ENCODE results near the gene ERI2. TPM values are rescaled to one million over a fixed set of nuclear protein-coding genes. Genes with fewer than 3 reads are reported as not detected.

Gene ERI2
- total and polyA plus RNA-seq, 2 of the 13 experiments (the other 11 are each of a cell fraction or from before 2014, with no cell fraction given) = 17.4 to 41.3 TPM

DNA sequence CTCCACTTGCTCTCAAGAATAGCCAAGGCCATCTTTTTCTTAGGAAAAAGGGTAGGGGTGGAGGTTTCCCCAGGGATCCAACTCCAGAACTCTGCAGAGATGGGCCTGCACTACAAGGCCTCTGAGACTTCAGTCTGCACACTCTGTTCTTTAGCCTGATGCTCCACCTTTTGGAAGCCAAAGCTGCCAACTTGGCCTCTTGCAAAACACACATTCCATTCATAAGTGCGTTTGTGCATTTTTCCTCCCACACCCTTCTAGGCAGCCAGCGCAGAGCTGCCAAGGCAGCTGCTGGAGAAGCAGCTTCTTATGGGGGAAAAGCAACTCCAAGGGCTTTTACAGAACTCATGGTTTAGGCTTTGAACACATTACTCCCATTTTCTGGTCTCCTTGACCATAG lies 45.3 kb upstream of the ERI2 start (continued):
- TF ChIP-seq THRA (CRISPR knock-in tag; IDR thresholded peaks at IDR 0.05; ENCODE audit: borderline replicate concordance) = no peak
- peak; percentile 36 for TF ChIP-seq STAG1 (CRISPR knock-in tag; IDR thresholded peaks at IDR 0.05)
- TF ChIP-seq PRMT3 (CRISPR knock-in tag; IDR thresholded peaks at IDR 0.05; ENCODE audit: borderline replicate concordance, low read depth) = no peak
- TF ChIP-seq E2F5 (CRISPR knock-in tag; conservative IDR thresholded peaks at IDR 0.05) = no peak
- no peak for TF ChIP-seq MAFK (conservative IDR thresholded peaks at IDR 0.05 in 1 of 2, IDR thresholded peaks at IDR 0.05 in 1 of 2; ENCODE audit: low read length in 2 of 2)
- TF ChIP-seq MED1 (CRISPR knock-in tag; IDR thresholded peaks at IDR 0.05) = 0 out of 2 replicates have a peak, but pooled peaks have one; percentile 22
- no peak for TF ChIP-seq ZNF3 (CRISPR knock-in tag; IDR thresholded peaks at IDR 0.05)
- TF ChIP-seq MTA3 (CRISPR knock-in tag; IDR thresholded peaks at IDR 0.05) = no peak
- TF ChIP-seq NBN (conservative IDR thresholded peaks at IDR 0.05) = no peak
- TF ChIP-seq RBM22 (optimal IDR thresholded peaks at IDR 0.05; ENCODE audit: low read length) = peak; percentile 64
- TF ChIP-seq ZNF564 (CRISPR knock-in tag; IDR thresholded peaks at IDR 0.05) = no peak
- no peak for TF ChIP-seq ATF7 (IDR thresholded peaks at IDR 0.05)
- no peak for TF ChIP-seq ATF7 (CRISPR knock-in tag; IDR thresholded peaks at IDR 0.05)
- no peak for TF ChIP-seq ZNF337 (CRISPR knock-in tag; IDR thresholded peaks at IDR 0.05; ENCODE audit: borderline replicate concordance, low read depth)
- no peak for TF ChIP-seq ZNF781 (CRISPR knock-in tag; IDR thresholded peaks at IDR 0.05; ENCODE audit: borderline replicate concordance, not compliant biosample characterization)
- TF ChIP-seq SMYD3 (CRISPR knock-in tag; IDR thresholded peaks at IDR 0.05) = no peak
- no peak for TF ChIP-seq YEATS4 (CRISPR knock-in tag; IDR thresholded peaks at IDR 0.05; ENCODE audit: borderline replicate concordance)
- 0 out of 2 replicates have a peak, but pooled peaks have one; percentile 8 for TF ChIP-seq FOXA3 (CRISPR knock-in tag; IDR thresholded peaks at IDR 0.05)
- no peak for TF ChIP-seq TRIM22 (IDR thresholded peaks at IDR 0.05)
- TF ChIP-seq PCBP2 (optimal IDR thresholded peaks at IDR 0.05; ENCODE audit: low read depth, low read length, poor library complexity, severe bottlenecking) = no peak
- TF ChIP-seq SALL1 (CRISPR knock-in tag; IDR thresholded peaks at IDR 0.05) = peak; percentile 49
- no peak for TF ChIP-seq KLF9 (CRISPR knock-in tag; IDR thresholded peaks at IDR 0.05; ENCODE audit: low read depth)
- TF ChIP-seq ZNF547 (CRISPR knock-in tag; IDR thresholded peaks at IDR 0.05) = no peak
- peak; percentile 30; the same call in 1 of the 2 replicates for TF ChIP-seq HOXA3 (CRISPR knock-in tag; IDR thresholded peaks at IDR 0.05)
- no peak for TF ChIP-seq PHF20 (CRISPR knock-in tag; IDR thresholded peaks at IDR 0.05)
- TF ChIP-seq ARID4A (CRISPR knock-in tag; IDR thresholded peaks at IDR 0.05; ENCODE audit: borderline replicate concordance) = peak; percentile 29; the same call in 1 of the 2 replicates

Measured in HepG2 (cell line).